GM18517 (cell line): ENCODE results near the gene NTM.

Source experiments
- ATAC-seq: cut with Tn5 transposase; IDR thresholded peaks from one replicate; pipeline ENCODE4 v1.9.1; 2021; ENCODE audit warnings: mild to moderate bottlenecking, moderate library complexity; ENCODE audit not compliant: unreplicated experiment

The NTM gene

DNA sequence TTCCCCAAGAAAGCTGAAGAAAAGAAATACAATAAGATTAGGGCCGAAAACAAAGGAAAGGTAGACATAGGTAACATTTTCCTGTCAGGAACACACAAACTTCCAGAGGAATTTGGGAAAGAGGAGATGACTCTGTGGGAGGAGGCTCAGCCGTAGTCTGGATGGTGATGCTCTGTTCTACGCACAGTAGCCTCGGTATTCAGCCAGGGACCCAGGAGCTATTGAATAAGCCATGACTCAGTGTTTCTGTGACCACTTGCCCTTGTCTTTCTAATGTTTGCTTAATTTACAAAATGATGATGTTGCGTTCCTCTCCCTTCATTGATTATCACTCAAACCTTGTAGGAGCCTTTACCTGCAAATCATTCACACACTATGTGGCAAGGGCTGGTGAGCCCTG is 745.0 kb downstream of the NTM start:
- no peak for ATAC-seq

DNA sequence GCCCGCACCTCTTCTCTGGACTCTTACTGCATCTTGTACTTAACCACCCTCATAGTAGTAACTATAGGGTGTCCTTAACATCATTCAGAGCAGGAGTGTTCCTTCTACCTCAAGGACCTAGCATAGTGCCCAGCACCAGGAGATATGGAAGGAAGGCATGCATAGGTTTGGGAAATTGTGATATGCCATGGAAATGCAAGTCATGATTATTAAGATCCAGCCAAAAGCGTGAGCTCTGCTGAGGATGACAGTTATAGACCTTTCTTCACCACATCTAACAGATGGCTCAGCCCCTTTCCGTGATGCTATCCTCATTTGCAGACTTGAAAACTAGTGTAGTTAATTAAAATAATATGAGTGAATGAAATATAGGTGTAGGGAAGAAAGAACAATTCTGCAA is 746.1 kb downstream of the NTM start:
- ATAC-seq, result no peak

DNA sequence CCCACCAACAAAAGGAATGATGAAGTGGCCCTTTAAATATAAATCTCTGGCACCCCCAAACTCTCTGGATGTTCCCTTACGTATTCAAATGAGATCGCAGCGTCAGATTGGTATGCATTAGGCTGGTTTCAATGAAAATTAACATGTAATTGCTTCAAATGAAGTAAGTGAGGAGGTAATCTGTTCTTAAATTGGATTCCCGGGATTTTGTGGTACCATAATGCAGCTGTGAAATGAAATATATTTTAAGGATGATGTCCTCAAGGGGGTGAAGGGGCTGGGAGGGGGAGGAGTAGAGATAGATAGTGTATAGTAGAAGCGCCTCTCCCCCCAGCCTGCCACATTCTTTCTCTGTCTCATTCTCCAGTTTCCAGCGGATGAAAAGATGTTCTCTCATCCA is 748.2 kb downstream of the NTM start:
- ATAC-seq, result no peak

DNA sequence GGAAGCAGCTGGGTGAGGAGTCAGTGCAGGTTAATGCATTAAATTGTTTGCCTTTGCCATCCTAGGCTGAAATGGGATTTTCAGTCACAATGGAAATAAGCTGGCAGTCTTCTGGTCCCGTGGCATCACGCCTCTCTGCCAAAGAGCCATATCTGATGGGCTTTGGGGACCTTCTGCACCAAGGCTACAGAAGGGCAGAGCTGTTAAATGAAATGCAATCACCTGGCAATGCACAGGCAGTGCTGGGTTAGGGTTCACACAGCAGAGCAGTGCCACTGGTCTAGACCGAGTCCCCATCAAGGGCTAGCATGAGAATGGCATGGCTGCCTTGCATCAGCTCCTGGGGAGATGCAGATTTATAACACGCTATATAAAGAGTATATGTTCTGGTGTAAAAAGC is 749.2 kb downstream of the NTM start:
- no peak for ATAC-seq

DNA sequence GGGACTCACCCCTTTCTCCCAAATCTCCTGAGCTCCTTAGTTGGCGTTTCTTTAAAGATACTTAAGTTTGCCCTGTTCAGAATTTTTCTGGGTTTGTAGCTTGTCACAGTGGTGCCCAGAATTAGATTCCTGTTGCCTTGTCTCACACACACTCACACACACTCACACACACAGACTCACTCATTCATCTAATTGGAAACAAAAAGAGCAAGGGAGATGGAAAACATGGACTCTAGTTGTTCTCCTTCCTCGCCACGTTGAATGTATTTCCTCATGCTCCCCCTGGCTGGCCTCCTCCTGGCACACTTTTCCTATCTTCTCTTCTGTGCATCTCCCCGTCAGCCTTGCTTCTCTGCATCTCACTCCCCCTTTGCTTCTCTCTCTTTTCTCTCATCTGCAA is 752.3 kb downstream of the NTM start:
- no peak for ATAC-seq

DNA sequence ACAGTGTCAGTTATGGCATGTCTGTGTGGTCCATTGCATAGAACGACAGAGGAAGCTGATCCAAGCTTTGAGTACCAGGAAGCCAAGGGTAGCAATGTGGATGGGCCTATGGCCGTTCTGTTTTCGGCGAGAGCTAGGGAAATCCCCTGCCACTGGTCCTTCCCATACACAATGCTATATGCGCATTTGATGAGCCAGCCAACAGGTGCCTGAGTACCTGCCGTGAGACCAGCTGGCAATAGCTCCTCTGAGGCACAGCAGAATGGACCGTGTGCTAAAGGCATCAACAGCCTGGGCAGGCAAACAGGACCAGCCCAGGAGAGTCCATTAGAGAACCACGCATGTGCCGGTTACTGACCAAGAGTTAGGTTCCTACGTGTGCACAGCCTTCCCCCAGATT is 753.0 kb downstream of the NTM start:
- ATAC-seq, result no peak

DNA sequence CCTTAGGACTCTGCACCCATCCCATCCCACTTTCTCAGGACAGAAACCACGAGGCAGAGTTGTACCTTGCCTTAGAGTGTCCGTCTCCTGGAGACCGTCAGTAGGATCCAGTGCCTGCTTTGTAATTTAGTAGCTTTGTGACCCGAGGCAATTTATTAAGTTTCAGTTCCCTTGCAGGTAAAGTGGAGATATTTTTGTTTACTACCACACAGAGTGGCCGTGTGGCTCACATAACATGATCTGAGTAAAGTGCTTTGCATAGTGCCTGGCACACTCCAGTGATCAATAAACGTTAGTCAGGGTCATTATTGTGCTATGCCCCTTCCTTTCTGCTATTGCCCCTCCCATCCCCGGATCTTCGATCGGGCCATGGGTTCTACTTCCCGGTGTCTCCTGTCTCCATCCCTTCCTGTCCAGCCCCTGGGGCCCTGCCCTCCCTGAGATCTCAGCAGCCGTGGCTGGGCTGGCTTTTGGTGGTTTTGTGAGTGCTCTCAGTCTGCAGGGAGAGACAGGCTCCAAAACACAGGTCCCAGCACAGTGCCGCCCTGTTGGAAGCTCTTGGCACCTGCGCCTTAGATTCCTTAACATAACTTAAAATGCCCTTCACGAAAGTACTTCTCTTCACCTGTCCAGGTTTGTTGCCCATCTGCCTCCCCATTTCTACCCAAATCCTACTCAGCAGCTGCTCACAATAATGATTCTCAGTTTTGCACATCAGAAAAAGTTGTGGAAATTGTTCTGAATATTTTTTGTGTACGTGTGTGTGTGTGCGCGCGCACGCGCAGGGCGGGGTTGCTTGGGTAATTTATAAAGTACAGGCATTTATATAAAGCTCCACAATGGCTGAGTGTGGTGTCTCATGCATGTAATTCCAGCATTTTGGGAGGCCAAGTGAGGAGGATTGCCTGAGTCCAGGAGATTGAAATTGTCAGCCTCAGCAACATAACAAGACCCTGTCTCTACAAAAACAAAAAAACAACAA is 753.7 kb downstream of the NTM start:
- no peak for ATAC-seq

DNA sequence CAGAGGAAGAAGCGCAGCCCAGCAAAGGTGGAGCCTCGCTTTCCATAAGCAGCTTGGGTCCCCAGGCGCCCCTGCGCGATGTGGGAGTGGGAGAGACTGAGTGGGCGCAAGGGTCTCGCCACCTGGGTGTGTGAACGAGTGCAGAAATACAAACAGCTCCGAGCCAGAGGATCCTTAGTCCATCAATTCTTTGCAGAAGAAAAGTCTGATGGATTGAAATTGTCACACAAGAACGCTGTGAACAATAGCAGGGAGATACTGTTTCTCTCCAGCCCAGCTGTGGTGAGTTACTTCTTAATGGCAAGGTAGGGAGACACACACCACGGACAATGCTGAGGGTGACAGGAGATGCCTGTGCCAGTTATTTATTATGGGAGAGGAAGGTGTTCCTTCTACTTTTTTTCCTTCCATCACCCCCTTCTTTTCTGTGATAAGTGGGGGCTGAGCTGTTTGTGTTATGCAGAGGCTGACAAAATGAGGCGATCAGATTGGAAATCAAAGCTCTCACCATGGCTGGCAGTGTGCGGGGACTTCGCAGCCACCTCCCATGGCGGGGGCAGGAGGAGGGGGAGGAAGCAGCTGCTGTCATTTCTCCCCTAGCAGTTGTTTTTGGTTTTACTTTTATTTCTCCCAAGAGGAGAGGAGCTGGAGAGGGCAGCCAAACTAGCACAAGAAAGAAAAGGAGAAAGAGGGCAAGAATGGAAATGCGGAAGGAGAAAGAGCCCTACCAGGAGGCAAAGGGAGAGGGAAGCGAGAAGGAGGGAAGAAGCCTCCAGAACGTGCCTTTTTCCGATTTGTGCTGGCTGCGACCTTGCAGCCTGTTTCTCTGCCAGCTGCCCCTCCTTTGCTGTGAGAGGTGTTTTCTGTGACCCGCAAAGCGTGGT is 755.8 kb downstream of the NTM start:
- no peak for ATAC-seq

DNA sequence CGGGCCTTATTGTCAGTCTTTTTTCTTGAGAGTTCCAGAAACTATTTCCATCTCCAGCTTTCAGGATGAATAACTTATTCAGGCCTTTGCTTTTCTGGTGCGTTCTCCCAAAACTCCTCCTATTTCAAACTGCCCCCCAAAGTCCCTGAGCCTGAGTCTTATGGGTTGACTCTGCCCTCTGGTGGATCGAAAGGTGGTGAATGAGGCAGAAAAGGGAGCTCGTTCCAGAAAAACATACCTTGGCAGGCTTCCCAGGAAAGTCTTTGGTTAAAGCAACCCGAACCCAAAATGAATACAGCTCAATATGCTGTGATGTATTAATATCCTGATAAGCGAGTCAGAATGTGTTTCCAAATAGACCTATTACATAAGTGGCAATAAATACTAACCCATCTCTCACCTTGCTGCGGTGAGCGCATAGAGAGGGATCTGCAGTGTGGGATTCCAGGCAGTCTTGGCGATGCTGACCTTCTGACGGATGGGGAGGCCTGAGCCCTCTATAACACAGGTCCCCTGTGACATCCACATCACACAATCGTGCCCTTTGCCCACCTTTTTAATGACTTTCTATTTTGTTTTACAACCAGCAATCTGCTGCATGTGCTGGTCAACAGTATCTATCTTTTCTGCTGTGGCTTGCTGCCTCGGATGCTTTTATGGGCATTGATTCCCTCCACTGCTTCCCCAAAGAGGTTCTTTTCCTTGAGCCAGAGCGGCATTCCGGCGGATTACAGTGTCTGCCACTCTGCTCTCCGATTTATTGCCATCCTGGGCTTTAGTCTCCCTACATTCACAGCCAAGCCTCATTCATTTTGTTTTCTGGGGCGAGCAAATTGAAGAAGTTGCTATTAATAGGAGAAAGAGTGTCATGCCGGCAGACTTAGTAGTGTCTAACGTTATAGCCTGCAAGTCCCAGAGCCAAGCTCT is 756.8 kb downstream of the NTM start:
- ATAC-seq, result no peak

DNA sequence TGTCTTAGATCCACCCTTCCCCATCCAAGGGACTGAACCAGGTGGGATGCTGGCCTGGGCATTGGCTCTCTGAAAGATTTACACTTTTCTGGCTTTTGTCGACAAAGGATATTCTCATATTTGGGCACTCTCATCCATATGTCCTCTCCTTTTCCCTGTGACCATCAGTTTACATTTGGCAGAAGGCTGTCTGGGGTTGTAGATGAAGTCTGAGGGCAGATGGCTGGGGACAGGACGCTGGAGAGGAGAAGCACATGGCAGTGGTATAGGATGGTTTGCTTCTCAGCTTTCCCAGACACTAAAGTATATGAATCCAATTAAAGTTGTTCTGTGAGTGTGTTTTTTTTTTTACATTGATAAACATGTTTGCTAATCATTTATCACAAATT is 757.5 kb downstream of the NTM start:
- ATAC-seq, result no peak

DNA sequence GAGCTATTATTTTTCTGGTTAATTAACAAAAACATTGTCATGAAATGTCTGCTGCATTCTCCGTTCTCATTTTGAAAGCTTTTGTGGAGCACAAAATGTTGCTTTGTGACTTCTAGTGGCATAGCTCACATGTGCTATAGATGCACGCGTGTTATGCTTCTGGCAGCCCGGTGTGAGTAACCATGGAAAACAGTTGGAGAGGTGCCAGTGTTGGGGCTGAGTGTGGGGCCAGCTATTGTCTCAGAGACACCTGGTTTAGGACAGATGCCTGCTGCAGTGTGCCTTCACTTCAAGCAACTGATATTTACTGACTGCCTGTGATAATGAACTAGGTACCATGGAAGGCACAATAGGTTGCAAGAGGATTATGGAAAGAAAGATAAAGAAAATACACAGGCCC is 760.6 kb downstream of the NTM start:
- ATAC-seq, result no peak

DNA sequence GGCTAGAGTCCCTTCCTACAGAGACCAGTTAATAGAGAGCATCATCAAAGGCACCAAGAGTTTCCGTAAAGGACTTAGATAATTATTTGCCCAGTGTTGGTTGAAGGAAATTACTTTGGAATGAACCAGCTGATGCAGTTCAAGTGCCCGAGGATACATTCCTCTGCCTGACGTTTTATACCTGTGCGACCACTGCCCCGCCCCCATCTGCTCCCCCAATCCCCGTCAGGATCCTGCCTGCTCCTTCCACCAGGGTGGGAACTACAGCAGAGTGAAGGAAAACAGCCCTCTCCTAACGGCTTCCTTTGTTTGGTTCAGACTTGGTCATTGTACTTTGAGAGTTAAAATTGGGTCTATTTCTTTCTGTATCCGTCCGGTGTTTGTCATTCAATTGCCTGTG is 761.5 kb downstream of the NTM start:
- ATAC-seq, result no peak

DNA sequence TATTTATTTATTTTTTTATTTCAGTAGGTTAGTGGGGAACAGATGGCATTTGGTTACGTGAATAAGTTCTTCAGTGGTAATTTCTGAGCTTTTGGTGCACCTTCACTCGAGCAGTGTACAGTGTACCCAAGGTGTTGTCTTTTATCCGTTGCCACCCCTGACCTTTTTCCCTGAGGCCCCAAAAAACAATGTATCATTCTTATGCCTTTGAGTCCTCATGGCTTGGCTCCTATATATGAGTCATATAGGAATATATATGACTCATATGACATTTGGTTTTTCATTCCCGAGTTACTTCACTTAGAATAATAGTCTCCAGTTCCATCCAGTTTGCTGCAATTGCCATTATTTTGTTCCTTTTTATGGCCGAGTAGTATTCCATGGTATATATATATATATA is 763.9 kb downstream of the NTM start:
- ATAC-seq, result no peak

DNA sequence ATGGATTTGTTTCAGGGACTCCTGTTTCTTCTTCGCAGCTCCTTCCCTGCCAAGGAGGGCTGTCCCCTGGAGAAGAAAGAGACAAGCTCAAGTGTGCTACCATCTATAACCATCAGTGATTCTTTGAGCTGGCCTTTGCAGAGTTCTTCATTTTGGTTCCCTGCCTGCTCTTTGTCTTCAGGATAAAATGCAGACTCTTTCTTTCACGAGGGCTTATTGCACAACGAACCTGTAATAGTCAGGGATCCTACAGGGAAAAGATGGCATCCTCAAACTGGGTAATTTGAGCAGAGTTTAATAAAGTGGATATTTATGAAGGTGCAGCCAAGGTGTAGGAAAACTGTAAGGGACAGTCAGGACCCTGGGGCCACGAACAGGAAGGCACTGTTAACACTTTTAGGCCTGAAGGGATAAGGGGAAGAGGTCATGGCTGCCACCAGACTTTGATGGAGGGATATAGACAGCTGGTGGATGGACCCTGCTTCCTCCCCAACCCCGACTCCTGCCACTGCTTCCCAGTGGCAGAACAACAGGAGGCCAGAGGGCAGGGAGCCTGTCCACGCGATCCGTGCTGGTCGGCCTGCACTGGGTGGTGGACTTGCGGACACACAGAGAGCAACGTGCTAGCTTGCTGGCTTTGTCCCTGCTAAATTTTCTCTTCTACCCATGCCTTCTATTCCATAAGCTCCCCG is 767.0 kb downstream of the NTM start:
- no peak for ATAC-seq

DNA sequence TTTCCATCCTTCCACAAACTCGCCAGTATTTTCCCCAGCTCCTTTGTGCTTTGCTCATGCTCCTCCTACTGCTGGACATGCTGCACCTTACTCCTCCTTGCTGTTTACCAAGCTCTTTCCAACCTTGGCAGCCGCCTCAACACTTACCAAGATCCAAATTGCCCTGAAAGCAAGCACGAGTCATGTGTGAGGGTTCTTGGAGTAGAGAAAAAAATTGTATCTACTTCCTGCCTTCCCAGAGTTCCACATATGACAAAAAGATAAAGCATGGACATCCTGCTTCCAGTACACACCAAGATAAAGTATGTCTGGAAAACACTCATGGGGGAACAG is 767.5 kb downstream of the NTM start:
- no peak for ATAC-seq

DNA sequence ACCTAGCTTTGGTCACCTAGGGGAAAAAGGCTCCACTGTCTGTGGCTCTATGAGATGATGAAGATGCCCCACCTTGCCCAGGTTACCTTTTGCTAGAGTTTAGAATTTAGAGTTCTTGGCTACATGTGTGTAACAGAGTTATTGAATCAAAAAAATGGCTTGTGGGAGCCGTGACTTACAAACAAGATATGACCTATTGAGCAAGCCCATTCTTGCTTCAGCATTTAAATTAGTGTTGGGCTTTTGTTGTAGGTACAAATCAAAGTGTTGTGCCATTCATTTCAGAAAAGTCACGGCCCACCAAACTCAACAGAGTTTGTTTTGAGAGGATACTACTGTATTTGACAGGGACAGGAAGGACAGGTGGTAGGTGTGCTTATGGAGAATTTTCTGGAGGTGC is 768.8 kb downstream of the NTM start:
- no peak for ATAC-seq

DNA sequence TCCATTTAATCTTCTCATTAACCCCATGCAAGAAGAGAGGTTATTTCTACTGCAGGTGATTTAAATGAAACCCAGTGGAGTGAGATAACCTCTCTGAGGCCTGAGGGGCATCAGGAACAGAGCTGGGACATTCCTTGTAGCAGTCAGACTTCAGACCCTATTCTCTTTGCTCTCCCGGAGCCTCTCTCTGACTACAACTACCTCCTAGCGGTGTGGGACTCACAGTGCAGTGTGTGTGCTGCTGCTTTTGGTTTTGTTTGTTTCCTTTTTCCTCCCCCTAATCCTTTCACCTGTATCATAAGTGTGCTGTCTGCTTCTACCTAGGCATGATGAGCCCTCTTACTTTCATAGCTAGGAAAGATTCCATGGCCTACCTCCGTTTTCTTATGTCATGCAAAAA is 769.6 kb downstream of the NTM start:
- ATAC-seq, result no peak

DNA sequence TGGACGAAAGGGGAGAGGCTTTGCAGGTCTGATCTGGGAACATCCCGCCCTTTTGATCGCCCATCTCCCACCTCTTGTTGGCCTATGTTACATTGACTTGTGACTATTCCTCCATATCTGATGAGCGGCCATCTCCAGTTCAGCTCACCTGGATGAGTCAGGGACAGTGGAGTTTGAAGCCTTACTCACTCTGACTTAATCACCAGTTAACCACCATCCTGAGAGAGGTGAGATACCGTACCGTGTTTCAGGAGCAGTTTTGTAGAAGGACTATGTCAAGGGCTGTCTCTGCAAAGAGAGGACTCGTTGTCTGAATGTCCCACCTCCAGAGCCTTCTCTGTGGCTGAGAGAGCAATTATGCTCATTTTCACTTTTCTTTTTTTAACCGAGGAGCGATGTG is 771.7 kb downstream of the NTM start:
- ATAC-seq, result no peak

DNA sequence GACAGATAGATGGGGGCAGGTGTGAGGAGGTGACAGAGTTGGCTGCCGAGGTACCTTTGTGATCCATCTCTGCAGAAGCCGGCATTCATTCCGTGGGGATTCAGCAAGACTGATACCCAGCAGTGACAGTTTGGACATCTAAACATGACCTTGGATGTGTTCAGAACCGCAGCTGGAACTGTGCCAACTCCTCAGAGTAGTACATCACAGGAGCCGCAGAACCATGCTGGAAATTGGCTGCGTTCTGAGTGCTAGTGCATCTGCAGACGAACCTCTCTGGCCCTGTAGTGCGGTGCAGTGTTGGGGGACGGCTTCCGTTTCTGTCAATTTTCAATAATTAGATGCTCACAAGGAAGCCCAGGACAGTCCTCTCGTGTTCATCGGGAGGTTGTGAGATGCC is 772.1 kb downstream of the NTM start:
- ATAC-seq, result no peak

DNA sequence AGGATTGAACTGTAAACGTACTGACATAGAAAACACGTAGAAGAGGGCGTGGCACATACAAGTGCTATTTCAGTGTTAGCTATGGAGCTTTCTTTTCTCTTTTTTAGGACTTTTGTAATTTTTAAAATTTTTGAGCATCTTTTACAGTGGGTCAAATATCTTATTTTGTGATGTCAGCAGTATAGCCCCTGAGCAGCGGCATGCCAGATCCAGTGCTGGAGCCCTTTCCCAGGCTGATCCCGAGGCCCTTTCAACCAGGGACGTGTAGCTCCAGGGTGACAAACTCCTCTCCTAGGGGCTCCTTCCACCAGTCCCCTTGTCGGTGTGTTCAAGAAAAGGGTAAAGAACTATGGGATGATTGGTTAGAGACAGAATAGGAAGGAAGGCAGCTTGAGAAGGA is 777.0 kb downstream of the NTM start:
- no peak for ATAC-seq
